Activated T-cell treated with anti-CD3 and anti-CD28 coated beads, Interleukin-2, amount 50 U/mL, for 4 hours (primary cell): ENCODE results near the gene SLC25A25. TPM values are rescaled to one million over a fixed set of nuclear protein-coding genes. Genes with fewer than 3 reads are reported as not detected.

Source experiments
- ATAC-seq, 2 donors: fragments of 200-7000 bp; cut with Tn5 transposase; one replicate each; pipeline ENCODE4 v1.10.0; 2021
- DNase-seq: peaks from one replicate; pipeline ENCODE4 v3.0.0-alpha.2; 2020
- H3K27me3 Mint-ChIP-seq: one replicate; pipeline ENCODE4 v1.8.0; 2021; ENCODE audit warnings: low read depth, mixed read lengths
- H3K36me3 Mint-ChIP-seq: one replicate; pipeline ENCODE4 v1.8.0; 2022; ENCODE audit warnings: mixed read lengths; ENCODE audit not compliant: insufficient read depth
- H3K4me1 Mint-ChIP-seq: one replicate; pipeline ENCODE4 v1.8.0; 2021; ENCODE audit warnings: low read depth, mixed read lengths
- H3K4me3 Mint-ChIP-seq: one replicate; pipeline ENCODE4 v1.8.0; 2021; ENCODE audit warnings: mild to moderate bottlenecking, moderate library complexity, mixed read lengths
- H3K9me3 Mint-ChIP-seq: one replicate; pipeline ENCODE4 v1.8.0; 2021; ENCODE audit warnings: mixed read lengths
- total RNA-seq, 3 donors: library from RNA; stranded (reverse); gene quantifications; one replicate each; pipeline ENCODE4 v1.2.1, GENCODE V29; 2021

Gene SLC25A25
- total RNA-seq, 3 donors from 2014 or later = 13.9 to 16.3 (median 15.6) TPM

DNA sequence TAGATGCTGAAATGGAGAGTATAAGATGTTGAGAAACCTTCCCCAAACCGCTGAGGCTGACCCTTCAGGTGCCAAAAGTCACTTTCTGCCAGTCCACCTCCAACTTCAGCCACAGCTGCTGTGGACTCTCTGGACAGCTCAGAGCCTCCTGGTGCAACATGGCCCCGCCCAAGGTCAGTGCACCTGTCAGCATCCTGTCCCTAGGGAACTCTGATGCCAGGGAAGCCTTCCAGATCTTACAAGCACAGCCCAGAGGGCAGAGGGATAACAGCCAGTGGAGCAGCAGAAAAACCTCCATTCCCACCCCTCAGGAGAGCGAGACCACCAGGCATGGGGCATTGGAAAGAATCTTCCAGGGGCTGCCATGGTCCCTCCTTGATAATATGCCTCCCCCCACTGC lies 70.0 kb downstream of the SLC25A25 start:
- H3K27me3 Mint-ChIP-seq = peaks cover 1% of the 10 kb centered on the region
- DNase-seq = no peak
- H3K4me1 Mint-ChIP-seq = peaks cover 12% of the 10 kb centered on the region
- H3K4me3 Mint-ChIP-seq = no peak overlapping the region
- H3K9me3 Mint-ChIP-seq = no peaks in the 10 kb centered on the region
- no peak for ATAC-seq
- H3K36me3 Mint-ChIP-seq = no peaks in the 10 kb centered on the region

GRCh38 chr9:128139621-128140020 lies 71.6 kb downstream of the SLC25A25 start:
- Mint-ChIP-seq H3K4me3 (no peak overlapping the region), H3K27me3 (no peaks in the 10 kb centered on the region), H3K9me3 (no peaks in the 10 kb centered on the region), H3K36me3 (no peaks in the 10 kb centered on the region), H3K4me1 (peaks cover 16% of the 10 kb centered on the region)
- DNase-seq (no peak), ATAC-seq (no peak)

DNA sequence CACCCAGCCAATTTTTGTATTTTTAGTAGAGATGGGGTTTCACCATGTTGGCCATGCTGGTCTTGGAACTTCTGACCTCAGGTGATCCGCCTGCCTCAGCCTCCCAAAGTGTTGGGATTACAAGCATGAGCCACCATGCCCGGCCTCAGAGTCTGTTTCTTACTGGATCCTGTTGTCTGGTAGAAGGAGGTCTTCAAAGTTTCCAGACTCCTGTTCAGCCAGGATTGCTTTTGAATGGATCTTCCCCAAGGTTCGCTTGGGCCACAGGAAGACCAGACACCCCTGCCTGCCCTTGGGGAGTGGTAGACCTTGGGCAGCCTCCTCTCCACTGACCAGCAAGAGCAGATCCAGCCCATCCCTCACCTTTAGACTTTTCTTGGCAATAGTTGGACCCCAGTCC lies 73.6 kb downstream of the SLC25A25 start:
- Mint-ChIP-seq H3K4me1 (peaks cover 13% of the 10 kb centered on the region), H3K27me3 (no peaks in the 10 kb centered on the region), H3K36me3 (no peaks in the 10 kb centered on the region), H3K4me3 (no peak overlapping the region), H3K9me3 (no peaks in the 10 kb centered on the region)
- DNase-seq (no peak), ATAC-seq (no peak)

GRCh38 chr9:128142061-128142460 lies 74.0 kb downstream of the SLC25A25 start:
- peak in 1 of 2 donors; percentile 60 for ATAC-seq
- no peaks in the 10 kb centered on the region for H3K9me3 Mint-ChIP-seq
- peaks cover 13% of the 10 kb centered on the region for H3K4me1 Mint-ChIP-seq
- H3K27me3 Mint-ChIP-seq = no peaks in the 10 kb centered on the region
- H3K36me3 Mint-ChIP-seq = no peaks in the 10 kb centered on the region
- H3K4me3 Mint-ChIP-seq = peak overlapping the region; percentile 37
- no peak for DNase-seq

- Mint-ChIP-seq H3K9me3 (no peaks in the 10 kb centered on the region), H3K4me3 (no peak overlapping the region), H3K36me3 (no peaks in the 10 kb centered on the region), H3K4me1 (peaks cover 13% of the 10 kb centered on the region), H3K27me3 (no peaks in the 10 kb centered on the region)
- no peak for DNase-seq
- ATAC-seq = no peak
Observed at GRCh38 chr9:128142596-128142995, 74.6 kb downstream of the SLC25A25 start.

DNA sequence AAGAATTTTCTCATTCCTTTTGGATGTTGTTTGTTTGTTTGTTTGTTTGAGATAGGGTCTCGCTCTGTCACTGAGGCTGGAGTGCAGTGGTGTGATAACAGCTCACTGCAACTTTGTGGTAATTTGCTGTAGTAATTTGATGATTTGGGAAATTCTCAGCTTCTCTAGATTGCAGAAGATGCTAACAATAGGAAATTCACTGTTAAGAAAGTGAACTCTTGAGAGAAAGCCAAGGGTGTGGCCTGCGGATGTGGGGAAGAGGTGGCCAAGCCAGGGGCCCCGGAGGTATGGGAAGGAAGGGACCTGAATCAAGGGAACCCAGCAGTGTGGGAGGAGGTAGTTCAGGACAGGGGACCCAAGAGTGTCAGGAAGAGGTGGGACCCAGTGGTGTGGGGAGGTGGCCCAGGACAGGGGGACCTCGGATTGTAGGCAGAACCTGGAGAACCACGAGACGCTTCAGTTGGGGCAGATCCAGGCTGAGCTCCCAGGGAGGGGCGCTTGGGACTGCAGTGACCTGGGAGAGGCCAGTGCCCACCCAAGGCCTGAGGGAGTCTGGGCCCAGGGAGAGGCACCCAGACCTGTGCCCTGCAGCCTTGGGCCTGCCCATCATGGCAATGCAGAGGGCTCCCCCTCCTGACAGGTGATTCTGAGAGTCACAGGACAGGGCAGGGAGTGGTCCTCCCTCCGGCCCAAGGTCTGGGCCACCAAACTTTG lies 75.7 kb downstream of the SLC25A25 start:
- DNase-seq (no peak), ATAC-seq (no peak)
- Mint-ChIP-seq H3K27me3 (no peaks in the 10 kb centered on the region), H3K36me3 (no peaks in the 10 kb centered on the region), H3K4me3 (no peak overlapping the region), H3K9me3 (no peaks in the 10 kb centered on the region), H3K4me1 (peaks cover 13% of the 10 kb centered on the region)

DNA sequence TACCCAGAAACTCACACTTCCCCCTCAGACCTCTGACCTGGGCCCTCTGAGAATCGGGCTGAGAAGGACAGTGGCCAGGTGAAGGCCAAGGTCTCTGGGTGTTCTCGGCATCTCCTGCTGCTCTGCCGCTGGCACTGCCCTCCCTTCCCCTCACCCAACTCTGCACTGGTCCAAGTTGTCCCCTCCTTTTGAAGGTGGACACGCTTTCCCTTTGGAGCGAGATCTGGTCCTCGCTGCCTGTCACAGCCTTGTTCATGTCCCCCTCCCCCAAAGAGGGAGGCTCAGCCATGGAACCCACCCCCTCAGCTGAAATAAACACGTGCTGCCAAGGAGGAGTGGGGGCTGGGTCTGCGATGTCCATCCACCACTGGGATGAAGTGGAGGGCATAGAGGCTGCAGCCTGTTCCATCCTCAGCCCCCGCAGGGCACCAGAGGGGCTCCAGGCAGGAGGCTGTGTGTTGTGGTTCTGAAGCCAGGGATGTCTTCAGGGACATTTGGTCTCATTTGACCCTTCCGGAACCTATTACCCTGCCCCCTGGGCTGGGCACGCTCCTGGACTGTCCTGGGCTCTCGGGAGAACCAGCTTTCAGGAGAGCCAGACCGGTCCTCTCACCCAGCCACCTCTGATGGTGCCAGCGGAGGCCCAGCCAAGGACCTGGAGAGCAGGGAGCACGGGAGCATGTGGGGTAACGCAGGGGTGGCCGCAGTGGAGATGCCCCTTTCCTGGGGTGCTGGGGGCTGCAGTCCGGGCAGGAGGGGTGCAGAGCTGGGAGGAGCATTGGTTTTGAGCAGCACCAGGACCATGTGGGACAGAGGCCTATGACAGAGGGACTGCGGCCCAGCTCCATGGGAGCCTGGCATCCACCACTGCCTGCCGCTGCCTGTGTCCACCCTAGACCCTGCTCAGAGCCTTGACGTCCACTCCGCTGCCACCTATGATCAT lies 76.5 kb downstream of the SLC25A25 start:
- no peaks in the 10 kb centered on the region for H3K36me3 Mint-ChIP-seq
- H3K9me3 Mint-ChIP-seq = no peaks in the 10 kb centered on the region
- H3K4me3 Mint-ChIP-seq = no peak overlapping the region
- H3K27me3 Mint-ChIP-seq = no peaks in the 10 kb centered on the region
- DNase-seq = no peak
- peaks cover 13% of the 10 kb centered on the region for H3K4me1 Mint-ChIP-seq
- no peak for ATAC-seq

- H3K36me3 Mint-ChIP-seq = no peaks in the 10 kb centered on the region
- no peak for DNase-seq
- ATAC-seq = no peak
- no peaks in the 10 kb centered on the region for H3K27me3 Mint-ChIP-seq
- H3K9me3 Mint-ChIP-seq = no peaks in the 10 kb centered on the region
- H3K4me1 Mint-ChIP-seq = peaks cover 14% of the 10 kb centered on the region
- no peak overlapping the region for H3K4me3 Mint-ChIP-seq
Observed at GRCh38 chr9:128145536-128145935, 77.5 kb downstream of the SLC25A25 start.

DNA sequence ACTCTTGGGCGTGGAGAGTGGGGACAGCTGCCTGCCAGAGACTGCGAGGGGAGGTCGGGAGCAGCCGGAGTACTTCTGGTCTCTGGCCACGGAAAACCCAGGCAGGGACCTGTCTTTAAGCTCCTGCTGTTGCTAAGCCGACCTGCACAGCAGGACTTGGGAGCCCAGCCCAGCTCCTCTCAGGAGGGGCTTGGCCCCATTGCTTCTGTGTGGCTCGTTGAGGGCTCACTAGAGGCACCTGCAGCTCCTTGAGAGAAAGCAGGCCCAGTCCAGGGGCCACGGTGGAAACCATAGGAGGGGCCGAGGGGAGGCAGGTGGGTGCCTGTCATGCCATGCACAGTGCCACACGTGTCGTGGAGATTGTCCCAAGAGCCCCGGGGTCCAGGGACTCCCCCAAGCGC lies 77.9 kb downstream of the SLC25A25 start:
- H3K36me3 Mint-ChIP-seq = no peaks in the 10 kb centered on the region
- peaks cover 17% of the 10 kb centered on the region for H3K4me1 Mint-ChIP-seq
- ATAC-seq = no peak
- no peaks in the 10 kb centered on the region for H3K9me3 Mint-ChIP-seq
- H3K27me3 Mint-ChIP-seq = no peaks in the 10 kb centered on the region
- no peak overlapping the region for H3K4me3 Mint-ChIP-seq
- no peak for DNase-seq

DNA sequence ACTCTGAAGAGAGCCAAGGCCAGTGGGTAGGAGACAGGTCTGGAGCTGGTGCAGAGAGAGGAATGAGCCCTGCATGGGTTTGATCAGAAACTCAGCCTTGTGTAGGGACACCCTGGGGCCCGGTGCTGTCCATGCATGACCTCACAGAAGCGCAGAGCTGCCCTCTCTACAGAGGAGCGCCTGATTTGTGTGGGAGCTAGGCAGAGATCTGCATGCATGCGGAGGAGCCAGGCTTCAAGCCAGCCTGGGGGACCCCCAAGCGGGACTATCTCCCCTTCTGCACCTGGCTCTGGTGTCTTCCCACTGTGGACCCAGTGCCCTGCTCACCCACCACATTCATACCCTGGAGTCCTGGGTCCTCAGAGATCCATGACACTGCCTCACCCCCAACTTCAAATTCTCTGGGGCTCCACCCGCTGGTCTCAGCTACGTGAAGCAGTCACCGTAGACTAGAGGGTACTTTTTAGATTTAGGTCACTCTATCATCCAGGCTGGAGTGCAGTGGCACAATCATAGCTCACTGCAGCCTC lies 78.6 kb downstream of the SLC25A25 start:
- DNase-seq (no peak), ATAC-seq (no peak)
- H3K36me3 Mint-ChIP-seq = no peaks in the 10 kb centered on the region
- no peaks in the 10 kb centered on the region for H3K9me3 Mint-ChIP-seq
- no peak overlapping the region for H3K4me3 Mint-ChIP-seq
- no peaks in the 10 kb centered on the region for H3K27me3 Mint-ChIP-seq
- peaks cover 17% of the 10 kb centered on the region for H3K4me1 Mint-ChIP-seq

- ATAC-seq = no peak
- no peaks in the 10 kb centered on the region for H3K9me3 Mint-ChIP-seq
- H3K27me3 Mint-ChIP-seq = no peaks in the 10 kb centered on the region
- no peaks in the 10 kb centered on the region for H3K36me3 Mint-ChIP-seq
- no peak for DNase-seq
- H3K4me3 Mint-ChIP-seq = no peak overlapping the region
- H3K4me1 Mint-ChIP-seq = peaks cover 3% of the 10 kb centered on the region
Observed at GRCh38 chr9:128148509-128149000, 80.5 kb downstream of the SLC25A25 start.

DNA sequence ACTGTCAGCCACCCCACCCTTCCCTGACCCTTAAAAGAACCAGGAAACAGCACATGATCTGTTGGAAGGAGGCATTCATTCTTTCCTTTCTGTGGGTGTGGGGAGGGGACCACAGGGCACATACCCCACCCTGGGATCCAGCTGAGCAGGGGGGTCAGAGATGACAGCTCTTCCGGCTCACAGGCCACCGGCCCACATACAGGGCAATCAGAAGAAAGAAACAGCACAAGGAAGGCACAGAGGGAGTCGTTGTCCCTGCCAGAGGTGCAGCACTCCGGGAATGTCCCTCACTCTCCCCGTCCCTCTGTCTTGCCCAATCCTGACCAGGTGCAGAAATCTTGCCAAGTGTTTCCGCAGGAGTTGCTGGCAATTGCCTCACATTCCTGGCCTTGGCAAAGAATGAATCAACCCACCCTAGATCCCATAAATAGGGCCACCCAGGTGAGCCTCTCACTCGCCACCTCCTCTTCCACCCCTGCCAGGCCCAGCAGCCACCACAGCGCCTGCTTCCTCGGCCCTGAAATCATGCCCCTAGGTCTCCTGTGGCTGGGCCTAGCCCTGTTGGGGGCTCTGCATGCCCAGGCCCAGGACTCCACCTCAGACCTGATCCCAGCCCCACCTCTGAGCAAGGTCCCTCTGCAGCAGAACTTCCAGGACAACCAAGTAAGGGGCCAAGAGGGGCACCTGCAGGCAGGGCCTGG lies 81.1 kb downstream of the SLC25A25 start, which contains the start of gene LCN2:
Gene LCN2 (plus strand): TSS at position 453 of the 701 bp plus-strand sequence. CDS start 73 bp downstream, at position 526.
- Mint-ChIP-seq H3K4me1 (peaks cover 3% of the 10 kb centered on the region), H3K36me3 (no peaks in the 10 kb centered on the region), H3K9me3 (no peaks in the 10 kb centered on the region), H3K4me3 (no peak within 1 kb of the TSS), H3K27me3 (no peaks in the 10 kb centered on the region)
- ATAC-seq = no peak
- DNase-seq = no peak

DNA sequence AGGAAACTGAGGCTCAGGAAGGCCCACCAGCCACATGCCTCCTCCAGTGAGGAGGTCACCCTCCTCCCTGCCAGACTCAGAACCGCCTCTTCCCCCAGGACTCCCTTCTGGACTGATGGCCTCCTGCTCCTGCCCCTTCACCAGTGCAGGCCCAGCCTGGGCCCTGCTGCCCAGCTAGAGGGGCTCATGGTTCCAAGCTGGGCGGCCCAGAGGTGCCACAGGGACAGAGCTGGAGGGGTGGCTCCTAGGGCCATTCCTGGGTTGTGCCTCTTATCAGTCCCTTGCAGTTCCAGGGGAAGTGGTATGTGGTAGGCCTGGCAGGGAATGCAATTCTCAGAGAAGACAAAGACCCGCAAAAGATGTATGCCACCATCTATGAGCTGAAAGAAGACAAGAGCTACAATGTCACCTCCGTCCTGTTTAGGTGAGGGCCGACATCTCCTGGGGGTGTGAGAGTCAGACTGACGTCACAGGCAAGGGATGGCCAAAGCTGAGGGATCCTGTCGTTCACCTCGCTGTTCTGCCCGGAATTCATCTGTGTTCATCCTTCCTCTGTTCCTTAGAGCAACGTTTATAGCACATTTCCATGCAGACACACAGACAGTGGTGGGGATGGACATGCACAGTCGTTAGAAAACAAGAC lies 82.0 kb downstream of the SLC25A25 start:
- DNase-seq (no peak), ATAC-seq (no peak)
- Mint-ChIP-seq H3K4me3 (no peak overlapping the region), H3K36me3 (no peaks in the 10 kb centered on the region), H3K27me3 (no peaks in the 10 kb centered on the region), H3K4me1 (peaks cover 3% of the 10 kb centered on the region), H3K9me3 (no peaks in the 10 kb centered on the region)
